Immature natural killer cell (primary cell): ENCODE results near the gene IGSF9B. TPM values are rescaled to one million over a fixed set of nuclear protein-coding genes. Genes with fewer than 3 reads are reported as not detected.

Experiments
- DNase-seq, 3 donors: peaks; one replicate each; pipeline ENCODE4 v3.0.0; 2022; ENCODE audit warnings: mixed read lengths in 1 of 3
- H3K27ac Mint-ChIP-seq, 6 donors: one replicate each; pipeline ENCODE4 v1.8.0; 2020; ENCODE audit warnings: mixed read lengths in 6 of 6, mild to moderate bottlenecking in 5 of 6, inconsistent platforms in 4 of 6, moderate library complexity in 3 of 6
- H3K27me3 Mint-ChIP-seq, 3 donors: one replicate each; pipeline ENCODE4 v1.8.0; 2020 to 2021; ENCODE audit warnings: low read depth in 3 of 3, mild to moderate bottlenecking in 3 of 3, mixed read lengths in 3 of 3, moderate library complexity in 3 of 3, inconsistent platforms in 1 of 3
- H3K36me3 Mint-ChIP-seq, 3 donors: one replicate each; pipeline ENCODE4 v1.8.0; 2020; ENCODE audit warnings: mixed read lengths in 3 of 3, inconsistent platforms in 2 of 3, mild to moderate bottlenecking in 2 of 3
- H3K4me1 Mint-ChIP-seq, 2 donors: one replicate each; pipeline ENCODE4 v1.8.0; 2020; ENCODE audit warnings: inconsistent platforms in 2 of 2, mild to moderate bottlenecking in 2 of 2, mixed read lengths in 2 of 2, moderate library complexity in 1 of 2
- H3K4me3 Mint-ChIP-seq, 5 donors: one replicate each; pipeline ENCODE4 v1.8.0; 2020; ENCODE audit warnings: mild to moderate bottlenecking in 5 of 5, mixed read lengths in 5 of 5, inconsistent platforms in 3 of 5, moderate library complexity in 3 of 5
- H3K9me3 Mint-ChIP-seq, 6 donors: one replicate each; pipeline ENCODE4 v1.8.0; 2020; ENCODE audit warnings: mild to moderate bottlenecking in 6 of 6, mixed read lengths in 6 of 6, inconsistent platforms in 4 of 6, moderate library complexity in 3 of 6
- polyA plus RNA-seq, 3 donors: library from polyadenylated mRNA; unstranded; fragments of 300-500 nt; fragmentation: Illumina TruSeq; gene quantifications; one replicate each; pipeline ENCODE4 v1.2.3, GENCODE V29; 2021

IGSF9B gene
- polyA plus RNA-seq, 3 donors from 2014 or later, result 0.22 to 0.45 TPM; not detected in 1

- H3K27me3 Mint-ChIP-seq, result peaks cover 16 to 25% (median 21%) of the 10 kb centered on the region in 3 donors
- no peaks in the 10 kb centered on the region for H3K36me3 Mint-ChIP-seq
- no peaks in the 10 kb centered on the region for H3K9me3 Mint-ChIP-seq
- no peak for DNase-seq
- H3K4me1 Mint-ChIP-seq, result peaks cover 18 to 24% of the 10 kb centered on the region in 2 donors
- no peak overlapping the region for H3K27ac Mint-ChIP-seq
- H3K4me3 Mint-ChIP-seq, result peak overlapping the region; percentile 82 to 88 (median 83)
Measured at GRCh38 chr11:133957900-133958299, 1.1 kb upstream of the IGSF9B start.

DNA sequence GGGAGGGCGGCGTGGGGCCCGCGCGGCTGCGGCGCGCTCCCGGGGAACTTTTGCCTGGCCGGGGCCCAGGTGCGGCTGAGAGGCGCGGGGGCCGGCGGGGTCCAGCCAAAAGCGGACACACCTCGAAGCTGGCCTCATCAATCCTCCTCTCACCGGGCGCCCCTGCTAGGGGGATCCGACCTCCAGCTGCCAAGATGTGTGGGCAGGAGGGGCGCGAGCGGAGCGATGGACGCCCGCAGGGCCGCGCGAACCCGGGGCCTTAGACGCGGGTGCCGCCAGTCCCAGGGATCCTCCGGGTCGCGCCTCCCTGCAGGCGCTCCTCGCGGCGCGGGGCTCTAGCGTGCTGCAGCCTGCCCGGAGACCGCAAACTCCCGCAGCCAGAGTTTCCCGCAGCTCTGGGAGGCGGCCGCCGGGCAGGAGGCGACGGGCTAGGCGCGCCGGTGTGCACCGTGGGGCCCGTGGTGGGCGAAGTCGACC is 785 bp downstream of the IGSF9B start:
- no peak overlapping the region for H3K27ac Mint-ChIP-seq
- H3K36me3 Mint-ChIP-seq, result no peaks in the 10 kb centered on the region
- peaks cover 18 to 24% of the 10 kb centered on the region in 2 donors for H3K4me1 Mint-ChIP-seq
- no peaks in the 10 kb centered on the region for H3K9me3 Mint-ChIP-seq
- DNase-seq, result peak in 1 of 3 donors; percentile 5
- H3K27me3 Mint-ChIP-seq, result peaks cover 16 to 23% (median 18%) of the 10 kb centered on the region in 3 donors
- no peak overlapping the region for H3K4me3 Mint-ChIP-seq

GRCh38 chr11:133955081-133955891 is 1.5 kb downstream of the IGSF9B start:
- Mint-ChIP-seq H3K36me3 (no peaks in the 10 kb centered on the region), H3K4me3 (peak overlapping the region; percentile 65 to 80 (median 71)), H3K9me3 (no peaks in the 10 kb centered on the region), H3K4me1 (peaks cover 18 to 24% of the 10 kb centered on the region in 2 donors), H3K27me3 (peaks cover 16 to 23% (median 16%) of the 10 kb centered on the region in 3 donors), H3K27ac (no peak overlapping the region)
- peak in 1 of 3 donors; percentile 1 for DNase-seq

GRCh38 chr11:133953999-133954398 is 2.8 kb downstream of the IGSF9B start:
- peaks cover 18 to 24% of the 10 kb centered on the region in 2 donors for H3K4me1 Mint-ChIP-seq
- H3K27ac Mint-ChIP-seq, result no peak overlapping the region

DNA sequence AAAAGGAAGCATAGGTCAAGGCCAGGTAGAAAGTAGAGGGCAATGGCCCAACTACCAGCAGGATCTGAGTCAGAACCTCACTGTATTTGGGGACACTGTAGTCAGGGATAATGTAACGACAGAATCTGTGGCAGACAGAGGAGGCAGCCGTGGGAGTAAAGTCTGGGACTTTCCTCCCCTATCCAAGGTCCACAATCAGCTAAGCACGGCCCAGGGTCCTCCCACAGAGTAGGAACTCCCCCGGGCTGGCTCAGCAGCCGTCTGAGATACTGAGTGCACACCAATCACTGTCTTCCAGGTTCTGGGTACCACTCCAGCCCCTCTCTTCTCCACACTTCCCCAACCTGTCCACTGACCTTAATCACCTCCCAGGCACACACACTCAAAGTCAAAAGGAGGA is 3.2 kb downstream of the IGSF9B start:
- no peak overlapping the region for H3K4me3 Mint-ChIP-seq

More at GRCh38 chr11:133953999-133954398, 2.8 kb downstream of the IGSF9B start:
- Mint-ChIP-seq H3K36me3 (no peaks in the 10 kb centered on the region), H3K9me3 (no peaks in the 10 kb centered on the region), H3K4me3 (peak overlapping the region in 4 of 5 donors; percentile 22 to 80 (median 68)), H3K27me3 (peaks cover 9 to 25% (median 16%) of the 10 kb centered on the region in 3 donors)
- no peak for DNase-seq

GRCh38 chr11:133952199-133953190 is 4.3 kb downstream of the IGSF9B start:
- Mint-ChIP-seq H3K4me3 (no peak overlapping the region), H3K27me3 (peaks cover 10 to 22% (median 14%) of the 10 kb centered on the region in 3 donors), H3K36me3 (no peaks in the 10 kb centered on the region)

More for the DNA sequence above, 3.2 kb downstream of the IGSF9B start:
- Mint-ChIP-seq H3K36me3 (no peaks in the 10 kb centered on the region), H3K27ac (no peak overlapping the region), H3K27me3 (peaks cover 7 to 24% (median 16%) of the 10 kb centered on the region in 3 donors), H3K4me1 (peaks cover 17 to 24% of the 10 kb centered on the region in 2 donors), H3K9me3 (no peaks in the 10 kb centered on the region)
- no peak for DNase-seq

DNA sequence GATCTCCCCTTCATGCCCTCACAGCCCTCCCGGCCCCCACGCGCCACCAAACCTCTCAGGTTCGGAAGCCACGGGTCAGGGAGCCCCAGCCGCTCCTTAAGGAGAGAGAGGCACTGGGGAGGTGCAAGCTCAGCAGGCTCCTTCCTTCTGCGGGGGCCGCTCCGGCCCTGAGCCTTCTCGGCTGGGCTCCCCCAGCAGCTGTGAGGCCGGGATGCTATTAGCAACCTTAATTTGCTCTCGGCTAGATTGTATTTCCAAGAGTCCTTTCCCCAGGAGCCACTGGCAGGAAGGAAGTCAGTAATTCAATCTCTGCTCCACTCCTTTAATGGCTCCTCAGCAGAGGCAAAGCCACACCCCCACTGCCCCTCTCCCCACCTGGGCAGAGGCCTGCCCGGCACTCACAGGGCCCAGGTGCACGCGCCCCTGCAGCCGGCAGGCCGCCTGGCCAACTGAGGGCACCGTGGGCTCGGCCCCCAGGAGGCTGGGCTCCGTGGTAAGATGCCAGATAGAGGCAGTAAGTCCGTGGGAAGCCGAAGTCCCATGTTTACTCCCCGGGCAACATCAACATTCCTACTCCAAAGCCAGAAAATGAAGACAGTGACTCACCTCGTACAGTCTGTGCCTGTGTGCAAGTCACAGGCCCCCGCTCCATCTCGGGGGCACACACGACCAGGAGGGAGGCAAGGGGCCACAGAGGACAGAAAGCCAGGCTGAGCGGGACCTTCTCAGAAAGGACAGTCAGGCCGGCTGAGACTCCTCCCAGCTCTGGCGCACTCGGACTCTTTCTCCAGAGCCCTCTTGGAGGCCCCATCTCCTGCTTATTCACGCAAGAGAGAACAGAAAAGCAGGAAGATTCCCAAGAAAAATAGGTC is 5.2 kb downstream of the IGSF9B start:
- H3K27ac Mint-ChIP-seq, result no peak overlapping the region
- no peaks in the 10 kb centered on the region for H3K36me3 Mint-ChIP-seq
- no peak for DNase-seq
- H3K4me1 Mint-ChIP-seq, result peaks cover 7 to 22% of the 10 kb centered on the region in 2 donors
- H3K9me3 Mint-ChIP-seq, result no peaks in the 10 kb centered on the region
- peaks cover 12 to 26% (median 15%) of the 10 kb centered on the region in 3 donors for H3K27me3 Mint-ChIP-seq
- H3K4me3 Mint-ChIP-seq, result no peak overlapping the region

More at GRCh38 chr11:133952199-133953190, 4.3 kb downstream of the IGSF9B start:
- Mint-ChIP-seq H3K4me1 (peaks cover 12 to 25% of the 10 kb centered on the region in 2 donors), H3K27ac (no peak overlapping the region), H3K9me3 (no peaks in the 10 kb centered on the region)
- DNase-seq, result no peak

DNA sequence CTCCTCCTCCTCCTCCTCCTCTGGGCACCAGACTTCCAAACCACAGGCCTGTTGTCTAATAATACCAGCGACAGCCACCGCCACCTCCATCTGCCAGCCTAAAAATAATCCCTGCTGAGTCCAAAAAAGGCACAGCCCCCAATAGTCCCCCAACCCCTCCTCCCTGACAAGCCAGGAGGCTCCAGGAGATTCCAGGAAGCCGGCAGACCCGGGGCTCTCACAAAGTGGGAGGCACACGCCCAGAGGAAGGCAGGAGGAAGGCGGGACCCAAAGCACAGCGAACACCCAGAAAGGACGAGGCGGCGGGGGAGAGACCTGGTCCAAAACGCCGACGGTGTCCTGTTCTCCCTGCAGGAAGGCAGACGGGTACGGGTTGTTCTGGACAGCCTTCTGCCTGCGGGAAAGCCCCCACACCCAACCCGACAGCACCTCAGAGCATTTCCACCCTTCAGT is 5.9 kb downstream of the IGSF9B start:
- Mint-ChIP-seq H3K36me3 (no peaks in the 10 kb centered on the region), H3K4me1 (peaks cover 7 to 22% of the 10 kb centered on the region in 2 donors), H3K27me3 (peaks cover 12 to 26% (median 15%) of the 10 kb centered on the region in 3 donors), H3K4me3 (no peak overlapping the region), H3K9me3 (no peaks in the 10 kb centered on the region), H3K27ac (no peak overlapping the region)
- DNase-seq, result no peak

- no peaks in the 10 kb centered on the region for H3K9me3 Mint-ChIP-seq
- H3K27me3 Mint-ChIP-seq, result peaks cover 14 to 26% (median 16%) of the 10 kb centered on the region in 3 donors
- no peak overlapping the region for H3K4me3 Mint-ChIP-seq
- H3K36me3 Mint-ChIP-seq, result no peaks in the 10 kb centered on the region
- peaks cover 6 to 23% of the 10 kb centered on the region in 2 donors for H3K4me1 Mint-ChIP-seq
- no peak overlapping the region for H3K27ac Mint-ChIP-seq
- no peak for DNase-seq
Measured at GRCh38 chr11:133950421-133950820, 6.3 kb downstream of the IGSF9B start.

- H3K4me1 Mint-ChIP-seq, result peaks cover 13 to 23% of the 10 kb centered on the region in 2 donors
- no peak overlapping the region for H3K4me3 Mint-ChIP-seq
- no peaks in the 10 kb centered on the region for H3K9me3 Mint-ChIP-seq
- no peaks in the 10 kb centered on the region for H3K36me3 Mint-ChIP-seq
- peak overlapping the region in 2 of 6 donors; percentile 70 to 72 for H3K27ac Mint-ChIP-seq
- H3K27me3 Mint-ChIP-seq, result peaks cover 12 to 23% (median 15%) of the 10 kb centered on the region in 3 donors
- no peak for DNase-seq
Measured at GRCh38 chr11:133949129-133949528, 7.6 kb downstream of the IGSF9B start.

DNA sequence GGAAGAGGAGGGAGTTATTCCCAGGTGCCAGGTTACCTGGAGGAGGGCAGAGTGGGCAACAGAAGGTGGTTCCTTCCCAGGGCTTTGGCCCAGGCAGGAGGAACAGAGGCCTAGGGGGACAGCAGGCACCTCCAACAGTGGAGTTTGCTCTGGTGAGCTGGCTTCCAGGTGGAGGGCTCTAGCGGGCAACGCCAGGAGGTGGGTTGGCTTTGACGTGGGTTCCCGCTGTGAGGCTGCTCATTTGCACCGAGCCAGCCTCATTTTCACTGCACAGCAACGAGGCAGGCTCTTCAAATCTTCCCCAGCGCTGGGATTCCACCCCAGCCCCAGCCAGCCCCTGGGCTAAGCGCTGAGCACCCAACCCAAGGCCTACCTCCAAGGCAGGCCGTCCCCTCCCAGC is 8.1 kb downstream of the IGSF9B start:
- H3K4me3 Mint-ChIP-seq, result no peak overlapping the region
- peaks cover 11 to 19% (median 17%) of the 10 kb centered on the region in 3 donors for H3K27me3 Mint-ChIP-seq
- H3K4me1 Mint-ChIP-seq, result peaks cover 13 to 23% of the 10 kb centered on the region in 2 donors
- DNase-seq, result no peak
- no peaks in the 10 kb centered on the region for H3K36me3 Mint-ChIP-seq
- no peaks in the 10 kb centered on the region for H3K9me3 Mint-ChIP-seq
- no peak overlapping the region for H3K27ac Mint-ChIP-seq

DNA sequence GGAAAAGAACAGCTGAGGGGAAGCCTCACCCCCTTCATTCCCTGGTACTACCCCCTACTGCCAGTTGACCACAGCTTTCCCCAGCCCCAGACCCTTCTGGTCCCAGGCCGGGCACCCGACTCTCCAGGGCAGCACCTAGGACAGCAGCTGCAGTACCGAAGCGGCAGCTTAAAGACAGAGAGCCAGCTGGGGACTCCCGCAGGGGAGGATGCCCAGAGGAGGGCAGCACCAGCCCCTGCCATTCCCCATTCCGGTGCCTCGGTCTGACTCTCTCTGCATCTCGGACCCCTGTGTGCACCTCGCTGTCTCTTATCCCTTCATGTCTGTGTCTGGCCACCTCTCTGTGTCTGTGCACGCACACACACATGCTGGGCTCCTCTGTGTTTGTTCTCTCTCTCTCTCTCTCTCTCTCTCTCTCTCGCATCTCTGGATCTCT is 9.4 kb downstream of the IGSF9B start:
- no peaks in the 10 kb centered on the region for H3K36me3 Mint-ChIP-seq
- H3K4me1 Mint-ChIP-seq, result peaks cover 13 to 23% of the 10 kb centered on the region in 2 donors
- peak overlapping the region in 3 of 6 donors; percentile 21 to 71 (median 25) for H3K27ac Mint-ChIP-seq
- peaks cover 13 to 17% (median 15%) of the 10 kb centered on the region in 3 donors for H3K27me3 Mint-ChIP-seq
- peak; percentile 14 to 31 (median 23) for DNase-seq
- no peaks in the 10 kb centered on the region for H3K9me3 Mint-ChIP-seq
- H3K4me3 Mint-ChIP-seq, result peak overlapping the region in 3 of 5 donors; percentile 19 to 64 (median 31)
